HepG2 (cell line): Measurements from ENCODE around the gene FAM221B. TPM values are rescaled to one million over a fixed set of nuclear protein-coding genes. Genes with fewer than 3 reads are reported as not detected.

ENCODE experiments used
- DMTF1 ChIP-seq: sonication (generic); formaldehyde crosslinking; IDR thresholded peaks from 2 replicates; pipeline ENCODE4 v1.4.0; 2020; ENCODE audit warnings: mild to moderate bottlenecking, missing genetic modification reagents
- ERF ChIP-seq: IDR thresholded peaks from 2 replicates; pipeline ENCODE4 v1.6.1; 2018; ENCODE audit warnings: missing biosample characterization, missing genetic modification reagents
- GFI1 ChIP-seq: sonication (generic); formaldehyde crosslinking; IDR thresholded peaks from 2 replicates; pipeline ENCODE4 v1.5.0; 2020; ENCODE audit warnings: missing genetic modification reagents, mild to moderate bottlenecking, borderline replicate concordance
- HMGXB4 ChIP-seq, 2 experiments: sonication (generic) in 1 of 2; formaldehyde crosslinking in 1 of 2; IDR thresholded peaks; 2 replicates each; pipeline versions ENCODE4 v1.4.0 to v1.6.1; 2018 to 2020; ENCODE audit warnings: missing genetic modification reagents in 2 of 2, borderline replicate concordance in 1 of 2, low read depth in 1 of 2, mild to moderate bottlenecking in 1 of 2, missing biosample characterization in 1 of 2
- HOXA5 ChIP-seq: sonication (generic); formaldehyde crosslinking; IDR thresholded peaks from 2 replicates; pipeline ENCODE4 v1.4.0; 2020; ENCODE audit warnings: missing genetic modification reagents
- SIN3A ChIP-seq: IDR thresholded peaks from 2 replicates; pipeline ENCODE4 v1.6.1; 2011; ENCODE audit warnings: low read depth, mild to moderate bottlenecking, control low read depth, low read length, borderline replicate concordance
- ZNF224 ChIP-seq: sonication (generic); formaldehyde crosslinking; IDR thresholded peaks from 2 replicates; pipeline ENCODE4 v1.5.0; 2020; ENCODE audit warnings: mild to moderate bottlenecking, missing genetic modification reagents
- ZNF234 ChIP-seq: sonication (generic); formaldehyde crosslinking; conservative IDR thresholded peaks from 2 replicates; pipeline ENCODE4 v1.5.1; 2020; ENCODE audit warnings: mild to moderate bottlenecking, missing genetic modification reagents
- ZNF350 ChIP-seq: sonication (generic); formaldehyde crosslinking; IDR thresholded peaks from 2 replicates; pipeline ENCODE4 v1.4.0; 2020; ENCODE audit warnings: mild to moderate bottlenecking, low read depth, missing genetic modification reagents, borderline replicate concordance
- ZNF547 ChIP-seq: sonication (generic); formaldehyde crosslinking; IDR thresholded peaks from 2 replicates; pipeline ENCODE4 v1.5.1; 2020; ENCODE audit warnings: mild to moderate bottlenecking, missing genetic modification reagents
- ZNF615 ChIP-seq: sonication (generic); formaldehyde crosslinking; IDR thresholded peaks from 2 replicates; pipeline ENCODE4 v1.5.0; 2020; ENCODE audit warnings: mild to moderate bottlenecking, missing genetic modification reagents, borderline replicate concordance
- polyA plus RNA-seq, 8 experiments: library from polyadenylated mRNA; depleted of rRNA in 3 of 8; stranded (reverse) in 7 of 8; unstranded in 1 of 8; fragments of >200 nt; fragmentation: Illumina TruSeq in 4 of 8; extraction: Trizol in 4 of 8; gene quantifications; 2 replicates each; pipeline versions ENCODE4 v1.2.1 to v1.2.3, GENCODE V29; 2011 to 2016; ENCODE audit warnings: low read depth in 4 of 8, missing spikeins in 1 of 8, mixed read lengths in 1 of 8; ENCODE audit not compliant: insufficient read depth in 1 of 8
- total RNA-seq, 5 experiments: library from RNA; depleted of rRNA; stranded (reverse); fragments of >200 nt; fragmentation: Illumina TruSeq; extraction: Trizol; gene quantifications; 2 replicates each; pipeline ENCODE4 v1.2.3, GENCODE V29; 2016; ENCODE audit warnings: low read depth in 1 of 5

The FAM221B gene
- total and polyA plus RNA-seq, 2 of the 13 experiments (the other 11 are each of a cell fraction or from before 2014, with no cell fraction given) = not detected

GRCh38 chr9:35811381-35812024 lies 17.0 kb downstream of the FAM221B start (continued):
- TF ChIP-seq HMGXB4 (CRISPR knock-in tag; IDR thresholded peaks at IDR 0.05; ENCODE audit: borderline replicate concordance in 1 of 2, low read depth in 1 of 2) = no peak
- no peak for TF ChIP-seq ERF (CRISPR knock-in tag)
- no peak for TF ChIP-seq DMTF1 (CRISPR knock-in tag)
- no peak for TF ChIP-seq ZNF350 (CRISPR knock-in tag)
- TF ChIP-seq ZNF615 (CRISPR knock-in tag) = no peak
- TF ChIP-seq ZNF224 (CRISPR knock-in tag) = 0 out of 2 replicates have a peak, but pooled peaks have one; percentile 59
- no peak for TF ChIP-seq ZNF547 (CRISPR knock-in tag)
- TF ChIP-seq ZNF234 (CRISPR knock-in tag) = no peak
- TF ChIP-seq SIN3A = no peak
- TF ChIP-seq GFI1 (CRISPR knock-in tag) = no peak
- TF ChIP-seq HOXA5 (CRISPR knock-in tag) = no peak
